MG63 (cell line): Measurements from ENCODE around the gene TNNT1. TPM values are rescaled to one million over a fixed set of nuclear protein-coding genes. Genes with fewer than 3 reads are reported as not detected.
"Not testable (repeated sequence)": the region's sequence is repeated elsewhere in the genome, so short reads cannot be mapped to it uniquely, and the experiment has no call there.

Experiments
- DNase-seq: peaks from one replicate; pipeline ENCODE4 v3.0.0-alpha.2; 2020
- H3K27me3 ChIP-seq: fragments of 250-450 bp; sonication (Bioruptor Pico); 2 replicates; pipeline ENCODE4 v1.5.1; 2020; ENCODE audit warnings: mild to moderate bottlenecking, moderate library complexity
- H3K36me3 ChIP-seq: fragments of 250-450 bp; sonication (Bioruptor Pico); 2 replicates; pipeline ENCODE4 v1.5.1; 2020; ENCODE audit warnings: mild to moderate bottlenecking, moderate library complexity
- H3K4me3 ChIP-seq: fragments of 250-450 bp; sonication (Bioruptor Pico); 2 replicates; pipeline ENCODE4 v1.5.1; 2020; ENCODE audit warnings: mild to moderate bottlenecking, moderate library complexity
- H3K9me3 ChIP-seq: fragments of 250-450 bp; sonication (Bioruptor Pico); 2 replicates; pipeline ENCODE4 v1.5.1; 2020; ENCODE audit warnings: mild to moderate bottlenecking, moderate library complexity
- total RNA-seq: library from RNA; depleted of rRNA; stranded (reverse); fragments of >200 nt; shearing (Covaris generic); gene quantifications from 2 replicates; pipeline ENCODE4 v1.2.3, GENCODE V29; 2014; ENCODE audit warnings: low replicate concordance

TNNT1 gene
- total RNA-seq, 1 experiment from 2014 or later: 1.7 TPM

GRCh38 chr19:55156202-55157063, 7.4 kb upstream of the TNNT1 start:
- no peaks in the 10 kb centered on the region for H3K36me3 ChIP-seq
- H3K9me3 ChIP-seq: peaks cover 5% of the 10 kb centered on the region
- no peak overlapping the region for H3K4me3 ChIP-seq
- no peaks in the 10 kb centered on the region for H3K27me3 ChIP-seq
- DNase-seq: peak; percentile 42

GRCh38 chr19:55155784-55156183, 6.8 kb upstream of the TNNT1 start:
- H3K4me3 ChIP-seq, H3K9me3 ChIP-seq, H3K36me3 ChIP-seq, H3K27me3 ChIP-seq, DNase-seq: not testable (repeated sequence)

DNA sequence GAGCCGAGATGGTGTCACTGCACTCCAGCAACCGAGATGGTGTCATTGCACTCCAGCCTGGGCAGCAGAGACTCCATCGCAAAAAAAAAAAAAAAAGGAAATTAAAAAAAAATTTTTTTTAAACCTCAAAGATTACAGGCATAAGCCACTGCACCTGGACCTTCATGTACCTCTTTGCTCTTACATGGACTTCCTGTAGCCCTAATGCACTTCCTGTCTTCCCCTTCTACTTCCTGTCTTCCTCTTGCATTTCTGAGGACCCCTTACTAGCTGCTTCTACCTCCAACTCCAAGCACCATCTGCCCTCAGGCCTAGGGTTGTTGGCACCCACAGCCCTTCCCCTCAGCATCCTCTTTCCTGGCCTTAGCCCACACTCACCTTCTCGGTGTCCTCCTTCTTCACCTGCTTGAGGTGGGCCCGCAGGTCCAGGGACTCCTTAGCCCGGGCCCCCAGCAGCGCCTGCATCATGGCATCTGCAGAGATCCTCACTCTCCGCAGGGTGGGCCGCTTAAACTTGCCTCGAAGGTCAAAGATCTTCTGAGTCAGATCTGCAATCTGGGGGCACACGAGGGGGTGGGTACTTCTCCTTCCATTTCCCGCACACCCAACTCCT, 4.8 kb upstream of the TNNT1 start:
- Histone ChIP-seq H3K9me3 (peaks cover 5% of the 10 kb centered on the region), H3K27me3 (no peaks in the 10 kb centered on the region), H3K36me3 (no peaks in the 10 kb centered on the region), H3K4me3 (no peak overlapping the region)
- no peak for DNase-seq

GRCh38 chr19:55152017-55152416, 3.0 kb upstream of the TNNT1 start:
- no peak overlapping the region for H3K4me3 ChIP-seq
- H3K27me3 ChIP-seq: no peaks in the 10 kb centered on the region
- no peak for DNase-seq
- H3K36me3 ChIP-seq: no peaks in the 10 kb centered on the region
- H3K9me3 ChIP-seq: peaks cover 5% of the 10 kb centered on the region

GRCh38 chr19:55147545-55148251, 1.3 kb downstream of the TNNT1 start:
- Histone ChIP-seq H3K36me3 (no peaks in the 10 kb centered on the region), H3K27me3 (peaks cover 10% of the 10 kb centered on the region), H3K9me3 (peaks cover 5% of the 10 kb centered on the region), H3K4me3 (no peak overlapping the region)
- no peak for DNase-seq

DNA sequence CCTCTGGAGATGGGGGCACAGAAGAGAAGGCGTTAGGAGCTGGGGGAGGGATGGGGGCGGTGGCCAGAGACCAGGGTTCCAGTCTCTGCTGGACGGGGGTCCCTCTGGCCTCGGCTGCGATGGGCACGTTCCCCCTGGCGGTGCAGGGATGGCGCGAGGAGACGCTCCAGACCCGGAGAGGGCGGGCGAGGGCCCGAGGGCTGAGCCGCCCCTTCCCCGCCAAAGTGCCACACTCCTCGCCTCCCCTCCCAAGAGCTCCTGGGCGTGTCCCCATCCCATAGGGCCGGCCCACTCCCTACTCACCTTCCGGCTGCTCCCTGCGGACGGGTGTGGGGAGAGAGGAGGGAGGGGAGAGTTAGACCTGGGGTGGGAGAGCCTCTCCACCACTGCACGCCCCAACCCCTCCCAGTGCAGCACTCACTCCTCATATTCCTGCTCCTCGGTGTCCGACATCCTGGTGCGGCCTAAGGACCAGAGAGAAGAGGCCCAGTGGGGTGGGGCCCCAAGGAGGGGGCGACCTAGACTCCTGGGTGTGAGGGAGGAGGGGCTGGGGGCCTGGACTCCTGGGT, 2.2 kb downstream of the TNNT1 start:
- Histone ChIP-seq H3K27me3 (peaks cover 19% of the 10 kb centered on the region), H3K9me3 (peaks cover 3% of the 10 kb centered on the region), H3K36me3 (no peaks in the 10 kb centered on the region), H3K4me3 (no peak overlapping the region)
- no peak for DNase-seq

GRCh38 chr19:55146078-55146704, 2.8 kb downstream of the TNNT1 start:
- no peak for DNase-seq
- H3K4me3 ChIP-seq: no peak overlapping the region
- peaks cover 21% of the 10 kb centered on the region for H3K27me3 ChIP-seq
- H3K9me3 ChIP-seq: no peaks in the 10 kb centered on the region
- no peaks in the 10 kb centered on the region for H3K36me3 ChIP-seq

GRCh38 chr19:55145232-55145631, 3.8 kb downstream of the TNNT1 start:
- H3K9me3 ChIP-seq: no peaks in the 10 kb centered on the region
- H3K36me3 ChIP-seq: no peaks in the 10 kb centered on the region
- H3K4me3 ChIP-seq: no peak overlapping the region
- H3K27me3 ChIP-seq: peaks cover 21% of the 10 kb centered on the region
- no peak for DNase-seq

DNA sequence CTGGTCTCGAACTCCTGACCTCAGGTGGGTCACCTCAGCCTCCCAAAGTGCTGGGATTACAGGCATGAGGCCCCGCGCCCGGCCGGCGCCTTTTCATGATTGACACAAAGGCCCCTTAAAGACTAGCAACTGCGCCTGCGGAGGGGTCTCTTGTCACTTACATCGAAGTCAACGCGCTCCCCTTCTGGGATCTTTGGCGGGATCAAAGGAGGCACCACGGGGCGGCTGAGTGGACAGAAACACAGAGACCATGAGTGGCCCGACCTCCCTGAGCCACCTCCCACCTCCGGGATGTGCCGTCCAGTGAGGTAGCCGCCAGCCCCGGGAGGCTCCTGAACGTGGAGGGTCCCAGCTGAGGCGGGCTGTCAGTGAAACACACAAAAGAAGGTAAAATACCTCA, 7.3 kb downstream of the TNNT1 start:
- no peaks in the 10 kb centered on the region for H3K9me3 ChIP-seq
- peaks cover 21% of the 10 kb centered on the region for H3K27me3 ChIP-seq
- 0 out of 2 replicates have a peak overlapping the region, but pooled peaks have one; percentile 5 for H3K4me3 ChIP-seq
- no peaks in the 10 kb centered on the region for H3K36me3 ChIP-seq
- DNase-seq: no peak

DNA sequence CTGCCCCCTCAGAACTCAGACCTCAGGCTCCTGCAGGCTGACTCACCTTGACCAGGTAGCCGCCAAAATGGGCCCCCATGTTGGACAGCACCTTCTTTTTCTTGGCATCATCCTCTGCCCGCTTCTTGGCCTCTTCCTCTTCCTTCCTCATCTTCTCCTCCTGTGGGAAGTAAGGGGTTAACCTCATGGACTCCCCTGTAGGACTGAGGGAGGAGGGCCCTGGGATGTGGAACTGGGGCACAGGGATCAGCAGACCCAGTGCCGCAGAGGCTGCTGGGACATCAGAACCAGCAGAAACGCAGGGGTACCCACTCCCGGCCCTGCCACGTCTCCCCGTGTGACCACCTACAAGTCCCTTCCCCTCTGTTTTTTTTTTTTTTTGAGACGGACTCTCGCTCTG, 11.1 kb downstream of the TNNT1 start:
- no peak overlapping the region for H3K4me3 ChIP-seq
- H3K9me3 ChIP-seq: no peaks in the 10 kb centered on the region
- peaks cover 14% of the 10 kb centered on the region for H3K27me3 ChIP-seq
- H3K36me3 ChIP-seq: no peaks in the 10 kb centered on the region
- no peak for DNase-seq

DNA sequence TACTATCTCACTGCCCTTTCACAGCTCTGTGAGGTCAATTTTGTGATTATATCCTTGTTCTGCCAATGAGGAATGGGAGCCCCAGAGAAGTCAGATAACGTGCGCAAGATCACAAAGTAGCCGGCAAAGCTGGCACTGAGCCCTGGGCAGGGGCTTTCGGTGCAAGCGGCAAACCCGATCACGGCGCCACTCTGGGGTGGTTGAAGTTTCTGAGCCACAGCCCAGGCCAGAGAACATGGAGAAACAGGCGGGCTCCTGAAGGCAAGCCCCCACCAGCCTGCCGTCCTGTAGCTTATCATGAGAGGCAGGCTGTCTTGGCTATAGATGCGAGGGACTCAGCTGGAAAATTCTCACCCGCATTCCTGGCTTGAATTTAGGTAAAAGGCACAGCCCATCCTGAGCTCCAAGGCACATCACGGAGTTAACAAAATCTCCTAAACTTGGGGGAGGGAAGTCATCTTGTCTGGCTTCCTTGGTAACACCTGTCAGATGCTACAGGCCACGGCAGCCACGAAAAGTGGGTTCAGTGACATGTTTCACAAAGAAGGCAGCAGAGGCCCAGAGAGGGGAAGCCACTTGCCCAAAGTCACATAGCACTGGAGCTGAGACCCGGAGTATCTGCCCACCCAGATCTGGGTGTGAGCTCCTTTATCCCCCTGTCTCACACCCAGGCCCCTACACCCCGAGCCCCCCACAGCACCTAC, 12.5 kb downstream of the TNNT1 start:
- no peaks in the 10 kb centered on the region for H3K36me3 ChIP-seq
- peaks cover 1% of the 10 kb centered on the region; the same call in 1 of the 2 replicates for H3K27me3 ChIP-seq
- H3K4me3 ChIP-seq: no peak overlapping the region
- no peaks in the 10 kb centered on the region for H3K9me3 ChIP-seq
- no peak for DNase-seq

DNA sequence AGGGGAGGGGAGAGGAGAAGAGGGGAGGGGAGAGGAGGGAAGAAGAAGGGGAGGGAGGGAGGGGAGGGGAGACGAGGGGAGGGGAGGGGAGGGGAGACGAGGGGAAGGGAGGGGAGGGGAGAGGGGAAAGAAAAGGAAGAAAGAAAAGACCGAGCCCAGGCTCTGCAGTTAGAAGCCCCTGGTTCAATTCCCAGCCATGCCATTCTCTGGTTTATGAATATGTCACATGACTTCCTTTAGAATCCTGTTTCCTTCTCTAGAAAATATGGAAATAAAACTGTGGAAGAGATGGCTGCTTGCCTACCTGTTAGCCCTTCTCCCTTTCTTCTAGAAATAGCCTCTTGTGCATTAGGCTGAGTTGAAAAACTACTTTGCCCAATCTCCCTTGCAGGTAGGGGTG, 14.3 kb downstream of the TNNT1 start:
- Histone ChIP-seq H3K27me3 (peaks cover 5% of the 10 kb centered on the region; the same call in 1 of the 2 replicates), H3K36me3 (no peaks in the 10 kb centered on the region), H3K4me3 (no peak overlapping the region), H3K9me3 (no peaks in the 10 kb centered on the region)
- DNase-seq: no peak

GRCh38 chr19:55133639-55134444, 15.2 kb downstream of the TNNT1 start:
- no peak for DNase-seq
- Histone ChIP-seq H3K27me3 (peaks cover 5% of the 10 kb centered on the region; the same call in 1 of the 2 replicates), H3K4me3 (no peak overlapping the region), H3K36me3 (no peaks in the 10 kb centered on the region), H3K9me3 (no peaks in the 10 kb centered on the region)

DNA sequence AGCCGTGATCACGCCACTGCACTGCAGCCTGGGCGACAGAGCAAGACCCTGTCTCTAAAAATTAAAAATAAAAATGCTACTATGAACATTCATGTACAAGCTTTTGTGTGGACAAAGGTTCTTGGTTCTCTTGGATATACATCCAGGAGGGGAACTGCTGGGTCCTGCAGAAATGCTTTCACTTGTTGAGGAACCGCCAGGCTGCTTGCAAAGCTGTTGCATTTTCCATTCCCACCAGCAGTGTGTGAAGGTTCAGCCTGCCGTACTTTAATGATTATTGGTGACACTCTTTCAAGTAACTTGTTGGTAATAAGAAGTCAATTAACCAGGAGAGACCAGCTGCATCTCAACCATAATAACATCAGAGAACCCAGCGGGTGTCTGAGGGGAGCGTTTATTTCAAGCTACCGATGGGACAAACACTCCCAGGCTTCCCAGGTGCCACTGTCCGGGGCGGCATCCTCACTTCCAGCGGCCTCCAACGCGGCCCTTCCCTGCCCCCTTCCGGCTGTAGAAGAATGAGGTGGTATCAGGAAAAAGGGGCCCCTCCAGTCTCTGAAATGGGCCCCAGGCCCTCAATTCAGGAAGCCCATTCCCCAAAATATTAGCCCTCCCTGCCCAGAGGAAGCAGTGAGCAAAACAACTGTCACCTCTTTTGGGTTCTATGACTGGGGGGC, 16.4 kb downstream of the TNNT1 start:
- Histone ChIP-seq H3K36me3 (no peaks in the 10 kb centered on the region), H3K9me3 (no peaks in the 10 kb centered on the region), H3K4me3 (no peak overlapping the region), H3K27me3 (peaks cover 5% of the 10 kb centered on the region; the same call in 1 of the 2 replicates)
- DNase-seq: no peak

DNA sequence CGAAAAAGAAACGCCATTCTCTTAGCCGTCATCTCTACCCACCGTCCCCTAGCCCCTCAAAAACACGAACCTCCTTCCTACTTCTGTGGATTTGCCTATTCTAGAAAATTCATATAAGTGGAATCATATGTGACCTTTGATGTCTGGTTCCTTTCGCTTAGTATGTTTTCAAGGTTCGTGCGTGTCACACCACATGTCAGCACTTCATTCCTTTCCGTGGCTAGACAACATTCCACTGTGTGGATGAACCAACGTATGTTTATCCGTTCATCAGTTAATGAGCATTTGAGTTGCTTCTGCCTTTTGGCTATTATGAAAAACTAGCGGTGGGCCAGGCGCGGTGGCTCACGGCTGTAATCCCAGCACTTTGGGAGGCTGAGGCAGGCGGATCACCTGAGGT, 17.6 kb downstream of the TNNT1 start:
- Histone ChIP-seq H3K4me3 (no peak overlapping the region), H3K9me3 (no peaks in the 10 kb centered on the region), H3K36me3 (no peaks in the 10 kb centered on the region), H3K27me3 (peaks cover 5% of the 10 kb centered on the region; the same call in 1 of the 2 replicates)
- DNase-seq: no peak
